Medulla oblongata (tissue), 1 donor: ENCODE data around the gene RAB36.

ENCODE experiments used
- DNase-seq: peaks from one replicate; pipeline ENCODE4 v3.0.0-alpha.2; 2015; ENCODE audit errors: extremely low spot score

RAB36 gene

DNA sequence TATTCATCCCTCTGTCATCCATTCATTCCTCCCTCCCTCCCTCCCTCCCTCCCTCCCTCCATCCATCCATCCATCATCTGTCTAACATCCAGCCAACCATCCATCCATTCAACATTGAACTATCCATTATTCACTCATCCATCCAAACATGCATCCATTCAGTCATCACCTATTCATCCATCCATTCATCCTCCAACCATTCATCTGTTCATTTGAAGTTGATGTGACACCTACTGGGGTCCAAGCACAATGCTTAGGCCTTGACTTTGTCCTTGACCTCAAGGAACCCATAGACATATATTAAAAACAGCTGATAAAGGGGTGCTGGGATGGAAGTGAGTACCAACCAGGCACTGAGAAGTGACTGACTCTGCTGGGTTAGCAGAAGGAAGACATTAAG is 61.6 kb downstream of the RAB36 start:
- no peak for DNase-seq

DNA sequence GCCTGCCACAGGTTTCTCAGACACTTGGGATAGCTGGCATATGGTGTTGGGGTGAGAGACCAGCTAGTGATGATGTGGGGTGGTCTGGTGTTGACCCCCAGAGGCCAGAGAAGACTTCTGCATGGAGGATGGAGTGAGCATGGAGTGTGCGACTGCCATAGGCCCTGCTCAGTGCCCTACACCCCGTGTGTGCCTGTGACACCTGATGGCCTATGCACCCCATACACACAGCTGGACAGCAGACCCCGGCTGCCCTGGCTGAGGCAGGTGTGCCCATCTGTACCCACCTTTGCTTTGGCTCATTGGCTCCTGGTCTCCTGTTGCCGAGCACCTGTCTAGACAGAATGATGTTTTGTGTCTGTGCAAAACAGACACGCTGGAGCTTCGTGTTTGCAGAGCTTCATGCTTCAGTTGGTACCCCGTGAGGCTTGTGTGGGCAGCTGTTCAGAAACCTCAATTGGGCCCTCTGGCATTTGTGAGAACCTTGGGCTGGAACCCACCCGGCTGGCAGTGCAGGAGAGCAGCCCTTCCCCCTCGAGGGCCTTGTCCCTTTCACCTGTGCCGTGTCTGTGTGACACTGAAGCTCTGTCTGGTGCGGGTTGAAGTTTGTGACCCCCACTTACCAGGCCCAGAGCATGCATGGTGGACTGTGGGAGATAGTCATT is 62.6 kb downstream of the RAB36 start:
- no peak for DNase-seq

- no peak for DNase-seq
These were observed 65.3 kb downstream of the RAB36 start for GRCh38 chr22:23210428-23211170.

GRCh38 chr22:23211622-23212021 is 66.3 kb downstream of the RAB36 start:
- DNase-seq: no peak

- peak; percentile 33 for DNase-seq
These were observed 67.1 kb downstream of the RAB36 start for GRCh38 chr22:23212061-23213021.

GRCh38 chr22:23213022-23213555 is 67.8 kb downstream of the RAB36 start:
- DNase-seq: no peak

DNA sequence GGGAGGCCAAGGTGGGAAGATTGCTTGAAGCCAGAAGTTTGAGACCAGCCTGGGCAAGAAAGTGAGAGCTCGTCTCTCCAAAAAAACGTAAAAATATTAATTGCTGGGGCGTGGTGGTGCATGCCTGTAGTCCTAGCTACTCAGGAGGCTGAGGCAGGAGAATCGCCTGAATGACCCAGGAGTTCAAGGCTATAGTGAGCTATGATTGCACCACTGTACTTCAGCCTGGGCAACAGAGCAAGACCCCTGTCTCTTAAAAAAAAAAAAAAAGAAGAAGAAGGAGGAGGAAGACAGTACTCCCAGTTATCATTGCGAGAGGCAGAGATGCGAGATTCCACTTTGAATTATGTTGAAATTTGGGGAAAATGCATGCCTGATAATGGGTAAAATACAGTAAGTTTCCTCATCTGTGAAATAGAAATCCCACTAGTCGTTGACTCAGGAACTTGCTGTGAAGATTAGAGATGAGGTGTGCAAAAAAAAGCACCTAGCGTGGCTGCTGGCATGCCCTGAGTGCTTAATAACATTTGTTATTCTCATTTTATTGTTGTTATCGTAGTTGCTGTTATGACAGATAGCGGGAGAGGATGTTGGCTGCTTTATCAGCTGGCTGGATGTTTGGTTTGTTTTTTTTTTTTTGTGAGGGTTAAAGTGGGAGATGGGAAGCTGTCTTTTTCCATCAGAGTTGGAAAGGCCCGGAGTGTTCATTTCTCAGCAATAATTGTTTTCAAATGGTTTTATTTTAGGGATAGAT is 68.5 kb downstream of the RAB36 start:
- DNase-seq: no peak
